HCT116 (cell line): Measurements from ENCODE around the gene USP17L21. TPM values are rescaled to one million over a fixed set of nuclear protein-coding genes. Genes with fewer than 3 reads are reported as not detected.
"Not testable (repeated sequence)": the region's sequence is repeated elsewhere in the genome, so short reads cannot be mapped to it uniquely, and the experiment has no call there.

ENCODE experiments used
- ATAC-seq: fragments of 200-7000 bp; cut with Tn5 transposase; 2 replicates; pipeline ENCODE4 v1.9.1; 2020; ENCODE audit warnings: mild to moderate bottlenecking, moderate library complexity
- Bru-seq: library from RNA; stranded (reverse); fragments of 400-500 nt; gene quantifications from one replicate; lab custom pipeline; 2021; lab: Mats Ljungman, UMichigan
- BruChase-seq, 2 experiments: library from RNA; stranded (reverse); fragments of 400-500 nt; gene quantifications; one replicate each; lab custom pipeline; 2021; lab: Mats Ljungman, UMichigan
- BruUV-seq: library from RNA; stranded (reverse); fragments of 400-500 nt; replicated peaks from 2 replicates; lab custom pipeline; 2021; lab: Mats Ljungman, UMichigan
- CTCF ChIA-PET: fragments of 300-600 bp; sonication (Branson Sonifier 250); formaldehyde crosslinking; loops from one replicate; lab custom pipeline; 2021; ENCODE audit warnings: antibody characterized with exemption; lab: Charles Lee
- POLR2A ChIA-PET: fragments of 300-600, 350-600 bp; sonication (Branson Sonifier 250); formaldehyde crosslinking; loops from one replicate; lab custom pipeline; 2021; ENCODE audit warnings: antibody characterized with exemption; lab: Charles Lee
- RAD21 ChIA-PET, 2 experiments: fragments of 300-600 bp; sonication (Branson Sonifier 250); formaldehyde crosslinking; loops; one replicate each; lab custom pipeline; 2023; ENCODE audit warnings: low total read pairs in 2 of 2; ENCODE audit not compliant: uncharacterized antibody in 2 of 2, unreplicated experiment in 2 of 2, low non-redundant PET in 1 of 2; lab: Charles Lee
- DNase-seq: peaks from one replicate; pipeline ENCODE4 v3.0.0-alpha.2; 2010; ENCODE audit warnings: low read depth, low spot score
- H2AFZ ChIP-seq: fragments of 200-600 bp; shearing (Covaris generic), sonication (generic); 2 replicates; pipeline ENCODE4 v1.6.1; 2017; ENCODE audit warnings: low read depth, mixed run types, mixed read lengths, antibody characterized with exemption, low read length; ENCODE audit not compliant: poor library complexity, severe bottlenecking
- H3K27ac ChIP-seq: 2 replicates; pipeline ENCODE4 v1.5.1; 2012; ENCODE audit warnings: low read depth, low read length
- H3K27me3 ChIP-seq: fragments of 200-600 bp; sonication (generic); 2 replicates; pipeline ENCODE4 v1.6.1; 2016; ENCODE audit warnings: mixed run types, low read length, mixed read lengths; ENCODE audit not compliant: insufficient read depth
- H3K36me3 ChIP-seq, 2 experiments: fragments of 200-500 bp in 1 of 2; fragments of 200-600 bp in 1 of 2; sonication (Bioruptor generic) in 1 of 2; sonication (generic) in 1 of 2; 2 replicates each; pipeline versions ENCODE4 v1.5.1 to v1.6.1; 2014 to 2016; ENCODE audit warnings: low read length in 2 of 2, inconsistent platforms in 1 of 2, mixed read lengths in 1 of 2, mixed run types in 1 of 2; ENCODE audit not compliant: insufficient read depth in 2 of 2, control insufficient read depth in 1 of 2
- H3K4me1 ChIP-seq, 2 experiments: fragments of 200-600 bp in 1 of 2; sonication (generic) in 1 of 2; 2 replicates each; pipeline versions ENCODE4 v1.5.1 to v1.6.1; 2012 to 2017; ENCODE audit warnings: low read length in 2 of 2, inconsistent platforms in 1 of 2, mild to moderate bottlenecking in 1 of 2, mixed read lengths in 1 of 2, mixed run types in 1 of 2, moderate library complexity in 1 of 2; ENCODE audit not compliant: insufficient read depth in 2 of 2, control insufficient read depth in 1 of 2
- H3K4me2 ChIP-seq: fragments of 200-600 bp; sonication (generic); 2 replicates; pipeline ENCODE4 v1.6.1; 2017; ENCODE audit warnings: mixed run types, low read length, mixed read lengths
- H3K4me3 ChIP-seq, 2 experiments: fragments of 200-600 bp in 1 of 2; sonication (generic) in 1 of 2; replicated peaks in 1 of 2; 2 replicates each; pipeline ENCODE4 v1.5.1; 2011 to 2016; ENCODE audit warnings: low read length in 2 of 2, control low read depth in 1 of 2, low read depth in 1 of 2, mild to moderate bottlenecking in 1 of 2, mixed read lengths in 1 of 2, mixed run types in 1 of 2
- H3K79me2 ChIP-seq: fragments of 200-600 bp; sonication (generic); 2 replicates; pipeline ENCODE4 v1.6.1; 2017; ENCODE audit warnings: mild to moderate bottlenecking, mixed run types, low read length, moderate library complexity, mixed read lengths; ENCODE audit not compliant: insufficient read depth
- H3K9ac ChIP-seq: fragments of 200-600 bp; sonication (generic); 2 replicates; pipeline ENCODE4 v1.6.1; 2016; ENCODE audit warnings: low read length, mixed read lengths
- H3K9me2 ChIP-seq: fragments of 200-600 bp; sonication (generic), shearing (Covaris generic); 2 replicates; pipeline ENCODE4 v1.6.1; 2017; ENCODE audit warnings: mixed run types, mild to moderate bottlenecking, moderate library complexity; ENCODE audit not compliant: insufficient read depth
- H3K9me3 ChIP-seq, 2 experiments: fragments of 200-500 bp in 1 of 2; fragments of 200-600 bp in 1 of 2; sonication (Bioruptor generic) in 1 of 2; sonication (generic) in 1 of 2; 2 replicates each; pipeline ENCODE4 v1.6.1; 2014 to 2017; ENCODE audit warnings: low read length in 2 of 2, mixed read lengths in 2 of 2, inconsistent platforms in 1 of 2, low read depth in 1 of 2, mild to moderate bottlenecking in 1 of 2, mixed run types in 1 of 2, moderate library complexity in 1 of 2; ENCODE audit not compliant: control insufficient read depth in 1 of 2, insufficient read depth in 1 of 2
- H4K20me1 ChIP-seq: fragments of 200-600 bp; sonication (generic), shearing (Covaris generic); 2 replicates; pipeline ENCODE4 v1.6.1; 2017; ENCODE audit warnings: mixed run types, mild to moderate bottlenecking, moderate library complexity; ENCODE audit not compliant: insufficient read depth
- intact Hi-C: fragments of 100-400 bp; cut with micrococcal nuclease; formaldehyde crosslinking; loops from 2 replicates; pipeline ENCODE4 v1.10.0; 2022
- long read RNA-seq: library from polyadenylated mRNA; unstranded; transcript quantifications from one replicate; pipeline ENCODE4 v2.0.0, GENCODE V29; 2021; ENCODE audit not compliant: unreplicated experiment
- polyA plus RNA-seq: library from polyadenylated mRNA; unstranded; fragments of >200 nt; gene quantifications from 2 replicates; pipeline ENCODE4 v1.2.1, GENCODE V29; 2012; ENCODE audit warnings: missing spikeins
- total RNA-seq: library from RNA; stranded (reverse); gene quantifications from one replicate; pipeline ENCODE4 v1.2.1, GENCODE V29; 2021; ENCODE audit not compliant: unreplicated experiment

USP17L21 gene, protein sequence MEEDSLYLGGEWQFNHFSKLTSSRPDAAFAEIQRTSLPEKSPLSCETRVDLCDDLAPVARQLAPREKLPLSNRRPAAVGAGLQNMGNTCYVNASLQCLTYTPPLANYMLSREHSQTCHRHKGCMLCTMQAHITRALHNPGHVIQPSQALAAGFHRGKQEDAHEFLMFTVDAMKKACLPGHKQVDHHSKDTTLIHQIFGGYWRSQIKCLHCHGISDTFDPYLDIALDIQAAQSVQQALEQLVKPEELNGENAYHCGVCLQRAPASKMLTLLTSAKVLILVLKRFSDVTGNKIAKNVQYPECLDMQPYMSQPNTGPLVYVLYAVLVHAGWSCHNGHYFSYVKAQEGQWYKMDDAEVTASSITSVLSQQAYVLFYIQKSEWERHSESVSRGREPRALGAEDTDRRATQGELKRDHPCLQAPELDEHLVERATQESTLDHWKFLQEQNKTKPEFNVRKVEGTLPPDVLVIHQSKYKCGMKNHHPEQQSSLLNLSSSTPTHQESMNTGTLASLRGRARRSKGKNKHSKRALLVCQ
- not detected for total RNA-seq
- polyA plus RNA-seq: not detected in 2 replicates
- not detected for Bru-seq, nascent RNA
- not detected for BruChase-seq, experiment 1, labeled RNA remaining after a 6-hour chase
- BruChase-seq, experiment 2, labeled RNA remaining after a 2-hour chase: not detected
- long read RNA-seq: 0 reads

DNA sequence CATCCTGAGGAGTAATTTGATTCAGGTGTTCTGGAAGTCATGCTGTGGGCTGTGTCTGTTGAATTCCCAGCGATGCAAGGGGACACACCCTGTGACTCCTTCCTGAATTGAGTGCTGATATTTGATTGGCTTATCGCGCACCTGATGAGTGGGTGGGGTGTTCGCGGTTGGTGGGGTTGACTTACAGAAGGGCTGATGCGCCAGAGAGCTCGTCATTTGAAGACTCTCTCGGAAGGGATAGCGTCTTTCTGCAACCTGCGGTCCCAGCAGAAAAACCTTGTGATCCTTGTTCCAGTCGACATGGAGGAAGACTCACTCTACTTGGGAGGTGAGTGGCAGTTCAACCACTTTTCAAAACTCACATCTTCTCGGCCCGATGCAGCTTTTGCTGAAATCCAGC lies at the start of gene USP17L21:
TSS of gene USP17L21 (plus strand) at position 301 of the 400 bp plus-strand sequence. CDS start at position 301, 0 bp downstream.
- POLR2A ChIA-PET, H3K79me2 ChIP-seq, H3K9ac ChIP-seq, H2AFZ ChIP-seq, H3K27me3 ChIP-seq, H3K9me2 ChIP-seq, H4K20me1 ChIP-seq, H3K4me3 ChIP-seq, H3K9me3 ChIP-seq, H3K36me3 ChIP-seq, ATAC-seq, DNase-seq, RAD21 ChIA-PET, BruUV-seq, intact Hi-C loops, H3K4me2 ChIP-seq, H3K4me1 ChIP-seq, H3K27ac ChIP-seq, CTCF ChIA-PET: not testable (repeated sequence)

DNA sequence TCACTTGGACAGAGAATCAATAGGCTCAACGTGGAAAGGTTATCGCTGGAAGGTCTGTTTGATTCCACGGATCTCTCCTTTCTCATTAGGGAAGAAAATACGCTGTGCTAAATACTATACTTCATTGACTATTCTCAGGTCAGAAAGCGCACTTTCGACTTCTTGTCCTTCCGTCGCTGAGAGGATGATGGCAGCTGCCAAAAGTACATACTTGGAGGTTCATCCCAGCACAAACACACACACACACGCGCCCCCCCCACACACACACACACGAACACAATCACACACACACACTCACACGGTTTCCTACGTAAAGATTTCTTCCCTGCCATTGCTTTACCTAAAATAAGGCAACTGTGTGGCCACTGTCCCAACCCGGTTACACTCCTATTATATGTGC lies 48.0 kb upstream of the USP17L21 start:
- H3K36me3 ChIP-seq, H3K27me3 ChIP-seq, BruUV-seq, H3K4me1 ChIP-seq, ATAC-seq, RAD21 ChIA-PET, H3K9ac ChIP-seq, H3K4me3 ChIP-seq, H3K27ac ChIP-seq, H4K20me1 ChIP-seq, H3K79me2 ChIP-seq, DNase-seq, CTCF ChIA-PET, POLR2A ChIA-PET, H2AFZ ChIP-seq, H3K4me2 ChIP-seq, H3K9me3 ChIP-seq, H3K9me2 ChIP-seq, intact Hi-C loops: not testable (repeated sequence)

DNA sequence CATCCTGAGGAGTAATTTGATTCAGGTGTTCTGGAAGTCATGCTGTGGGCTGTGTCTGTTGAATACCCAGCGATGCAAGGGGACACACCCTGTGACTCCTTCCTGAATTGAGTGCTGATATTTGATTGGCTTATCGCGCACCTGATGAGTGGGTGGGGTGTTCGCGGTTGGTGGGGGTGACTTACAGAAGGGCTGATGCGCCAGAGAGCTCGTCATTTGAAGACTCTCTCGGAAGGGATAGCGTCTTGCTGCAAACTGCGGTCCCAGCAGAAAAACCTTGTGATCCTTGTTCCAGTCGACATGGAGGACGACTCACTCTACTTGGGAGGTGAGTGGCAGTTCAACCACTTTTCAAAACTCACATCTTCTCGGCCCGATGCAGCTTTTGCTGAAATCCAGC lies 47.6 kb upstream of the USP17L21 start, which contains the start of gene USP17L11:
TSS of gene USP17L11 (plus strand) at position 301 of the 400 bp plus-strand sequence. CDS start at position 301, 0 bp downstream.
- H4K20me1 ChIP-seq, H3K27ac ChIP-seq, H3K9me3 ChIP-seq, CTCF ChIA-PET, H3K36me3 ChIP-seq, RAD21 ChIA-PET, ATAC-seq, H3K4me2 ChIP-seq, H3K4me3 ChIP-seq, POLR2A ChIA-PET, BruUV-seq, DNase-seq, H3K9ac ChIP-seq, H3K4me1 ChIP-seq, H3K27me3 ChIP-seq, H2AFZ ChIP-seq, H3K79me2 ChIP-seq, intact Hi-C loops, H3K9me2 ChIP-seq: not testable (repeated sequence)

DNA sequence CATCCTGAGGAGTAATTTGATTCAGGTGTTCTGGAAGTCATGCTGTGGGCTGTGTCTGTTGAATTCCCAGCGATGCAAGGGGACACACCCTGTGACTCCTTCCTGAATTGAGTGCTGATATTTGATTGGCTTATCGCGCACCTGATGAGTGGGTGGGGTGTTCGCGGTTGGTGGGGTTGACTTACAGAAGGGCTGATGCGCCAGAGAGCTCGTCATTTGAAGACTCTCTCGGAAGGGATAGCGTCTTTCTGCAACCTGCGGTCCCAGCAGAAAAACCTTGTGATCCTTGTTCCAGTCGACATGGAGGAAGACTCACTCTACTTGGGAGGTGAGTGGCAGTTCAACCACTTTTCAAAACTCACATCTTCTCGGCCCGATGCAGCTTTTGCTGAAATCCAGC lies 42.8 kb upstream of the USP17L21 start, which contains the start of gene USP17L12:
TSS of gene USP17L12 (plus strand) at position 301 of the 400 bp plus-strand sequence. CDS start at position 301, 0 bp downstream.
- CTCF ChIA-PET, H3K27ac ChIP-seq: not testable (repeated sequence)

More for the DNA sequence above, 42.8 kb upstream of the USP17L21 start, which contains the start of gene USP17L12:
- H3K36me3 ChIP-seq, BruUV-seq, ATAC-seq, intact Hi-C loops, H4K20me1 ChIP-seq, H3K9me2 ChIP-seq, RAD21 ChIA-PET, DNase-seq, H3K79me2 ChIP-seq, POLR2A ChIA-PET, H3K27me3 ChIP-seq, H3K4me3 ChIP-seq, H3K4me1 ChIP-seq, H2AFZ ChIP-seq, H3K4me2 ChIP-seq, H3K9me3 ChIP-seq, H3K9ac ChIP-seq: not testable (repeated sequence)
